Measurements from ENCODE around the gene LAPTM4A.
"Not testable (repeated sequence)": the region's sequence is repeated elsewhere in the genome, so short reads cannot be mapped to it uniquely, and the experiment has no call there.

Gene LAPTM4A

DNA sequence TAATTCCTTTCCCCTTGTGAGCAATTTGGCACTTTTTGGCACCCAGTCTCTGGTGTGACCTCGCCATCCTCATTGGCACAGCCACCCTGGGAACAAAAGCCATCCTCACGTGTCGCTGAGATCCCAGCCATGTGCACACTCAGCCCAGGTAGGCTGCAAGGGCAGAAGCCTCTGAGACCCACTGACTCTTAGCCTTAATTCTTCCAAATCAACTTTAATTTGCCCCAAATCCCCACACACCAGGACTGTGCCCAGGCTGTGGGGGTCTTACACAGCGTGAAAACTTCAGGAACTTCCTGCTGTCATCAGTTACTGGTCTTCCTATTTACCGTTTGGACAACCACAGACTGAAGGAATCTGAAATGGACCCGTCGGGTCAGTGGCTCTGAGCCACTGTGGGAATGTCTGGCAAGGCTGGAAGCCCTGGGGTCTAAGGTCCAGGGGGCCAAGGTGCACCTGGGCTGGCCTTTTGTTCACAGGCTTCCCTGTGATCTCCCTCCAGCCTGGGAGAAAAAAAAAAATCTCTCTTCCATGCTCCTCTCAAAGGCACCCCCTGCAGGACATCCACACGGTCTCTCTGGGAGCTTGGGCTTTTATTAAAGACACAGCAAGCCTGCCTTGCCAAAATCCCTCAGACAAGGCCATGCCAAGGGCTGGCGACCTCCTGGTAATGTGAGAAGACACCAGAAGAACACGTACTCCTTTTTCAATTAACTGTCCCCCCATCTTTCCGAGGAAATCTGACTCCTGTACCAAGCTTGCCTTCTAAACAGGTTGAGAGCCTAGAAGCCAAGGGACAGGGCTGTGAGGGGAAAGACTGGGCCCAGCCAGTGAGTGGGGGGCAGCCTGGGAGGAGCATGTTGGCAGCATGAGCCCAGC is 42.1 kb upstream of the LAPTM4A start:
- TF ChIP-seq, protein P1, sequence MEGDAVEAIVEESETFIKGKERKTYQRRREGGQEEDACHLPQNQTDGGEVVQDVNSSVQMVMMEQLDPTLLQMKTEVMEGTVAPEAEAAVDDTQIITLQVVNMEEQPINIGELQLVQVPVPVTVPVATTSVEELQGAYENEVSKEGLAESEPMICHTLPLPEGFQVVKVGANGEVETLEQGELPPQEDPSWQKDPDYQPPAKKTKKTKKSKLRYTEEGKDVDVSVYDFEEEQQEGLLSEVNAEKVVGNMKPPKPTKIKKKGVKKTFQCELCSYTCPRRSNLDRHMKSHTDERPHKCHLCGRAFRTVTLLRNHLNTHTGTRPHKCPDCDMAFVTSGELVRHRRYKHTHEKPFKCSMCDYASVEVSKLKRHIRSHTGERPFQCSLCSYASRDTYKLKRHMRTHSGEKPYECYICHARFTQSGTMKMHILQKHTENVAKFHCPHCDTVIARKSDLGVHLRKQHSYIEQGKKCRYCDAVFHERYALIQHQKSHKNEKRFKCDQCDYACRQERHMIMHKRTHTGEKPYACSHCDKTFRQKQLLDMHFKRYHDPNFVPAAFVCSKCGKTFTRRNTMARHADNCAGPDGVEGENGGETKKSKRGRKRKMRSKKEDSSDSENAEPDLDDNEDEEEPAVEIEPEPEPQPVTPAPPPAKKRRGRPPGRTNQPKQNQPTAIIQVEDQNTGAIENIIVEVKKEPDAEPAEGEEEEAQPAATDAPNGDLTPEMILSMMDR (conservative IDR thresholded peaks at IDR 0.05) = peak; percentile 51
- TF ChIP-seq ZFX (IDR thresholded peaks at IDR 0.05) = no peak
- H3K27ac ChIP-seq = no peak overlapping the region; the same call in 1 of the 2 replicates

DNA sequence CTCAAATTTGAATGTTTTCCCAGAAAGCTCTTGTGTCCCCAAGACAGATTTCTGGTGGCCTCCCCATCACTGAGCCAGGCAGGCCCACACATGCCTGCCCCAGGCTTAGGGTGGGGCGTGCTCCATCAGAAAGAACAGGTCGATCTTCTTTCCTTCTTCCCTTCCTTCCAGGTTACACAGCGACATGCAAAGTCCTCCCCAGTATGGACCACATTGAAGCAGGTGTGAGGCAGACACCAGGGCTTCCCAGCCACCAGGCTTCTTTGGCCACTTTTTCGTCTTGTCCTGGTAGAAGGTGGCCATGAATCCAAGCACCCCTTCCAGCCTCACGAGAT is 41.4 kb upstream of the LAPTM4A start:
- no peak for TF ChIP-seq ZFX (IDR thresholded peaks at IDR 0.05)
- TF ChIP-seq, protein P1 (conservative IDR thresholded peaks at IDR 0.05) = no peak
- no peak overlapping the region; the same call in 1 of the 2 replicates for H3K27ac ChIP-seq

- TF ChIP-seq, protein P1 (conservative IDR thresholded peaks at IDR 0.05) = no peak
- TF ChIP-seq ZFX (IDR thresholded peaks at IDR 0.05) = no peak
- H3K27ac ChIP-seq = no peak overlapping the region
These were observed 40.9 kb upstream of the LAPTM4A start for GRCh38 chr2:20092226-20092900.

- no peak overlapping the region for H3K27ac ChIP-seq
- TF ChIP-seq, protein P1 (conservative IDR thresholded peaks at IDR 0.05) = no peak
- no peak for TF ChIP-seq ZFX (IDR thresholded peaks at IDR 0.05)
These were observed 40.0 kb upstream of the LAPTM4A start for GRCh38 chr2:20091305-20091991.

DNA sequence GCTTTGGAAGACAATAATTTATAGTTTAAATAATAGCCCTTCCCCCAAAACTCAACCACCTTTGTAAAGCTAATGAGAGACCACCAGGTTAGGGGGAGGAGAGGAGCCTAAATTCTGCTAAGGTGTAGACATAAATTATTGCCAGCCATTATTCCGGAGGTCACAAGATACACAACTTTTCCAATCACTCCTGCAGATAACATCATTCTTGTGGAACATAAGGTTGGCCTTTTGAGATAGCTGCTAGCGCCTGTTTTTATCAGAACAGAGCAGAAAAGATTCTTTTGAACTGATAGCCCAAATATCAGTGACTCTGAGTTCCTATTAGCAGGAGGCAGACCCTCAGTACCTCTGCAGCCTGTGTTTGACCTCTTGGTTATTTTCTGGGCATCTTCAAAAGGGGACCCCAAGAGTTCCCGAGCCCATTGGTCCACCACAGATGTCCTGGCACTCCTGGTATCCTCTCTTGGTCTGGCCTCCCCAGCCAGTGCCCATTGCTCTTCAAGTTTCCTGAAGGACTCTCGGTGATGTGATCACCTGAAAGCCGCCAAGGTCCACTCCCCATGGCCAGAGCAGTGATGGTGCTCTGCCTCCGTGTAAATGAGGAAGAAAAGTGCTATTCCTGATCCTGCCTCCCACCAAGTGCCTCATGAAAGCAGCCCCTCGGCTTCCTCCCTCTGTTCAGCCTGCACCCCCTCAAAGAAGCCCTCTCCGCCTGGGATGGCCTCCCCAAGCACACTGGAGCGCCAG is 38.5 kb upstream of the LAPTM4A start:
- no peak for TF ChIP-seq ZFX (IDR thresholded peaks at IDR 0.05)
- TF ChIP-seq, protein P1 (conservative IDR thresholded peaks at IDR 0.05) = no peak
- no peak overlapping the region for H3K27ac ChIP-seq

- not testable (repeated sequence) for H3K27ac ChIP-seq
These were observed 34.5 kb upstream of the LAPTM4A start for GRCh38 chr2:20085909-20086308.

DNA sequence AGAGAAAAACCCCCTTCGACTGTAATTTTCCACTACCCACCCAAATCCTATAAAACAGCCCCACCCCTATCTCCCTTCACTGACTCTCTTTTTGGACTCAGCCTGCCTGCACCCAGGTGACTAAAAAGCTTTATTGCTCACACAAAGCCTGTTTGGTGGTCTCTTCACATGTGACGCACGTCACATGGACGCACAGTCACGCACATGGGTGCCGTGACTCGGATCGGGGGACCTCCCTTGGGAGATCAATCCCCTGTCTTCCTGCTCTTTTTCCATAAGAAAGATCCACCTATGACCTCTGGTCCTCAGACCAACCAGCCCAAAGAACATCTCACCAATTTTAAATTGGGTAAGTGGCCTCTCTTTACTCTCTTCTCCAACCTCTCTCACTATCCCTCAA is 31.4 kb upstream of the LAPTM4A start:
- not testable (repeated sequence) for H3K27ac ChIP-seq

- no peak for TF ChIP-seq ZFX (IDR thresholded peaks at IDR 0.05)
- TF ChIP-seq, protein P1 (conservative IDR thresholded peaks at IDR 0.05) = no peak
- no peak overlapping the region for H3K27ac ChIP-seq
These were observed 30.4 kb upstream of the LAPTM4A start for GRCh38 chr2:20081841-20082240.
